ENCODE data around the gene PEX14. TPM values are rescaled to one million over a fixed set of nuclear protein-coding genes. Genes with fewer than 3 reads are reported as not detected.

Gene PEX14
- total RNA-seq, 5 donors from 2014 or later (not counting 1 experiment from before 2014, with no cell fraction given), result 22.3 to 24.5 (median 22.7) TPM

DNA sequence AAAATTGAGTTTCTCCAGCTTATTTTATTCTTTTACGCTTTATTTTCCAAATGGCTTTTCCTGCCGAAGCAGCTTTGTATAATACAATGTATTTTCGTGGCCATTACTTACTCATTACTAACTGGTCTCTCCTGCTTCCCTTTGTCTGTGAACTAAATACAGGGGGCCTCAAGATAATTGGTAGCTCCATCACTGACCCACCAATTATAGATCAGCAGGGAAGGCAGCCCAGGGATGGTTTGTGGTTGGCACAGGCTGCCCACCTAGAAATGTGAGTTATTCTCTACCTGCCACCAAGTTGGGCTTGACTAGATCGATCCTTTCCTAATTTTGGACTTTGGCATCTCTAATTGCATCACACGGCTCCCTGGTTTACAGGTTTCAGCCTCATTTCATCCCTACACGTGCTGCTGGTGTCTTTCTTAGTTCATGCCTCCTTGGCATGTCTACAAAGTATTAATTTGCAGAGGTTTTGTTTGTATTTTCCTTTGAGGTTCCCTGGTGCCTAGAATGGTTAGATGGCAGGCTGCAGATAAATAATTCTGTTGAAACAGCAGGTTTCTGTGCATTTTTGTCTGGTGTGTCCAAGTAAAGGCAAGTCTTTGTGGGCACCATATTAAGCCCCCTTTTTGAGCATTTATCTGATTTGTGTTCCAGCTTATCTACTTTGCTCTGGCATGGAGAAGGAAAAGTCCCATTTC, 35.2 kb downstream of the PEX14 start:
- Histone ChIP-seq H3K4me3 (ENCODE audit: control insufficient read depth in 1 of 2, extremely low read depth in 1 of 2, low read length in 1 of 2) (peak overlapping the region in 1 of 2 donors; percentile 35), H3K9me3 (no peaks in the 10 kb centered on the region), H3K36me3 (ENCODE audit: control insufficient read depth in 2 of 2, extremely low read depth in 1 of 2, insufficient read depth in 1 of 2, low read length in 1 of 2) (peaks cover 0 to 2% of the 10 kb centered on the region in 2 donors), H3K27me3 (replicated peaks in 1 of 2; ENCODE audit: control insufficient read depth in 2 of 2, extremely low read depth in 1 of 2, insufficient read depth in 2 of 2, low read length in 1 of 2) (no peaks in the 10 kb centered on the region), H3K4me1 (ENCODE audit: control insufficient read depth in 1 of 2, extremely low read depth in 1 of 2, insufficient read depth in 2 of 2, low read length in 2 of 2) (peaks cover 28 to 67% of the 10 kb centered on the region in 2 experiments), H3K27ac (ENCODE audit: low read length) (peak overlapping the region; percentile 94)
- ChIA-PET POLR2A (no interaction called here), CTCF (interaction anchor here in 1 of 2 donors (0.6 to 7.2 kb wide), 3 partner anchors 13 to 54 kb away, joined by 4 to 68 read pairs (median 6); no protein-coding TSS in a partner anchor)
- no peaks in the 10 kb centered on the region for H3K9me3 Mint-ChIP-seq
- WGBS (ENCODE audit: insufficient coverage), result 100% methylated on average over 1 of the region's 6 CpGs
- H3K36me3 Mint-ChIP-seq, result no peaks in the 10 kb centered on the region
- no peaks in the 10 kb centered on the region for H3K27me3 Mint-ChIP-seq
- H3K27ac Mint-ChIP-seq, result peak overlapping the region; percentile 92 to 93
- no peak for ATAC-seq (replicated peaks in 1 of 4)
- no peak for DNase-seq
- peak overlapping the region; percentile 66 to 71 (median 68) for H3K4me3 Mint-ChIP-seq
- H3K4me1 Mint-ChIP-seq, result peaks cover 69 to 76% (median 70%) of the 10 kb centered on the region in 3 donors

DNA sequence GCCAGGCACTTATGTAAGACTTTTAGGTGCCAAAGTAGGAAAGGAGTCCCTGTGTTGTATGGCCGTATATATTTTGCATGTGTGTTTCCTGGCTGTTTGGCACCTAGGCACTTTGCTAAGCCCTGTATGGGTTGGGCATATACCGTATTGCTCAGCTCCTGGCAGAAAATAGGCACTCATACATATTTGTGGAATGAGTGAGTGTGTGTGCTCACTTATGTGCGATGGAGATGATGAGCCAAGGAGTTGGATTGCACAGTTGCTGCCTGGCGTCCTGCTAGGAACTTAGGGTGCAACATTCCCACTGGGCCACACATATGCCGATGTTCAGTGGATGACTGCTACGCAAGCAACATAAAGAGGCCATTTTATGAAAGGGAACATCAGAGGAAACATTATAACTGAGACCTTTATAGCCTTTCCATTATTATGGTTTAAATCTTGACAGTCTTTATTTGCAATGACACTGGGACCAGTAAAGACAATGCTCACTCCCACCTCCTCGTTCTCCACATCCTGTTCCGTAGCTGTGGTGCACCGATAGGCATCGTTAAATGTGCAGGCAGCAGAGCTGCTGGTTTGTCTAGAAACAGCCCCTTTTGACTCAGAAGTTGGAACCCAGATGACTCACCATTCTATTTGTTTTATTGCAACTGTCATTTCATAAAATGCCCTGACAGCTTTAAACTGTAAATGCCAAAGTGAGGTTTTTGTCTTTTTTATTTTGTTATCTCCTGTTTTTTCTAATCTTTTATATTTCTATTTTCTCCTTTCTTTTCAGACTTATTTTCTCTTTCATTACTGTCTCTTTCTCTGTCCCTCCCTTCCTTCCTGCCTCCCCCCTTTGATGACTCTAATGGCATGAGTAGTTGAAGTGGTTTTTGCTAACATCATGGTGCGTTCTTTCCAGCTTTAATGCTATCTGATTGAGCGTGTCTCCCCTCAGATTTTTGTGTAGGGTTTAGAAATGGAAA, 36.1 kb downstream of the PEX14 start:
- DNase-seq (peak; percentile 43 to 84 (median 71)), ATAC-seq (replicated peaks in 1 of 4) (peak; percentile 93 to 98 (median 96))
- ChIA-PET POLR2A (interaction anchor here in 1 of 2 donors (0.6 to 1.1 kb wide), 3 partner anchors 11 to 495 kb away, joined by 3 to 14 read pairs (median 4); no protein-coding TSS in a partner anchor), CTCF (interaction anchor here in 1 of 2 donors (0.6 to 7.2 kb wide), 7 partner anchors 12 to 301 kb away, joined by 3 to 68 read pairs (median 5); no protein-coding TSS in a partner anchor)
- no peaks in the 10 kb centered on the region for H3K27me3 Mint-ChIP-seq
- Histone ChIP-seq H3K27me3 (replicated peaks in 1 of 2; ENCODE audit: control insufficient read depth in 2 of 2, extremely low read depth in 1 of 2, insufficient read depth in 2 of 2, low read length in 1 of 2) (no peaks in the 10 kb centered on the region), H3K4me1 (ENCODE audit: control insufficient read depth in 1 of 2, extremely low read depth in 1 of 2, insufficient read depth in 2 of 2, low read length in 2 of 2) (peaks cover 31 to 75% of the 10 kb centered on the region in 2 experiments), H3K36me3 (ENCODE audit: control insufficient read depth in 2 of 2, extremely low read depth in 1 of 2, insufficient read depth in 1 of 2, low read length in 1 of 2) (peaks cover 0 to 2% of the 10 kb centered on the region in 2 donors), H3K9me3 (no peaks in the 10 kb centered on the region), H3K27ac (ENCODE audit: low read length) (peak overlapping the region; percentile 94), H3K4me3 (ENCODE audit: control insufficient read depth in 1 of 2, extremely low read depth in 1 of 2, low read length in 1 of 2) (peak overlapping the region; percentile 12 to 35)
- H3K9me3 Mint-ChIP-seq, result no peaks in the 10 kb centered on the region
- peak overlapping the region; percentile 66 to 71 (median 68) for H3K4me3 Mint-ChIP-seq
- 10% methylated on average over 4 of the region's 12 CpGs for WGBS (ENCODE audit: insufficient coverage)
- peak overlapping the region; percentile 92 to 93 for H3K27ac Mint-ChIP-seq
- H3K4me1 Mint-ChIP-seq, result peaks cover 75 to 83% (median 75%) of the 10 kb centered on the region in 3 donors
- H3K36me3 Mint-ChIP-seq, result no peaks in the 10 kb centered on the region

DNA sequence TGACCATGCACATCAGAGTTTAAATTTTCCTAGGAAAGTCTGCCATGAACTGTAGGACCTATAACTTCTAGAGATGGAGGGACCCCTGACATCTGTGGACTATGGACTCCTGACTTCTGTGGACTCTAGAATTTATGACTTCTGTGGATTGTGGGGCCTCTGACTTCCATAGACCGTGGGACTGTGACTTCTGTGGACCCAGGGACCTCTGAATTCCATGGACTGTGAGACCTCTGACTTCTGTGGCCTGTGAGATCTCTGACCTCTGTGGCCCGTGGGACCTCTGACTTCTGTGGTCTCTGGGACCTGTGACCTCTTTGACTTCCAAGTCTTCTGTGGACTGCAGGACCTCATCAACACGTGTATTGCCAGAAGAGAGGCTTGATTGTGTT, 36.7 kb downstream of the PEX14 start:
- Histone ChIP-seq H3K4me3 (ENCODE audit: control insufficient read depth in 1 of 2, extremely low read depth in 1 of 2, low read length in 1 of 2) (peak overlapping the region; percentile 12 to 35), H3K27ac (ENCODE audit: low read length) (peak overlapping the region; percentile 94), H3K27me3 (replicated peaks in 1 of 2; ENCODE audit: control insufficient read depth in 2 of 2, extremely low read depth in 1 of 2, insufficient read depth in 2 of 2, low read length in 1 of 2) (no peaks in the 10 kb centered on the region), H3K4me1 (ENCODE audit: control insufficient read depth in 1 of 2, extremely low read depth in 1 of 2, insufficient read depth in 2 of 2, low read length in 2 of 2) (peaks cover 35 to 82% of the 10 kb centered on the region in 2 experiments), H3K36me3 (ENCODE audit: control insufficient read depth in 2 of 2, extremely low read depth in 1 of 2, insufficient read depth in 1 of 2, low read length in 1 of 2) (peaks cover 0 to 2% of the 10 kb centered on the region in 2 donors), H3K9me3 (no peaks in the 10 kb centered on the region)
- DNase-seq (no peak), ATAC-seq (replicated peaks in 1 of 4) (no peak)
- Mint-ChIP-seq H3K27me3 (no peaks in the 10 kb centered on the region), H3K9me3 (no peaks in the 10 kb centered on the region), H3K4me1 (peaks cover 78 to 88% (median 80%) of the 10 kb centered on the region in 3 donors), H3K4me3 (peak overlapping the region; percentile 66 to 71 (median 68)), H3K27ac (peak overlapping the region; percentile 92 to 93), H3K36me3 (no peaks in the 10 kb centered on the region)
- ChIA-PET POLR2A (interaction anchor here in 1 of 2 donors (0.7 to 1.1 kb wide), 2 partner anchors 12 to 394 kb away, joined by 3 to 4 read pairs; no protein-coding TSS in a partner anchor), CTCF (interaction anchor here in 1 of 2 donors (0.8 to 7.2 kb wide), 5 partner anchors 11 to 302 kb away, joined by 3 to 68 read pairs (median 5); no protein-coding TSS in a partner anchor)
- WGBS (ENCODE audit: insufficient coverage), result 17% methylated on average over 3 of the region's 3 CpGs

DNA sequence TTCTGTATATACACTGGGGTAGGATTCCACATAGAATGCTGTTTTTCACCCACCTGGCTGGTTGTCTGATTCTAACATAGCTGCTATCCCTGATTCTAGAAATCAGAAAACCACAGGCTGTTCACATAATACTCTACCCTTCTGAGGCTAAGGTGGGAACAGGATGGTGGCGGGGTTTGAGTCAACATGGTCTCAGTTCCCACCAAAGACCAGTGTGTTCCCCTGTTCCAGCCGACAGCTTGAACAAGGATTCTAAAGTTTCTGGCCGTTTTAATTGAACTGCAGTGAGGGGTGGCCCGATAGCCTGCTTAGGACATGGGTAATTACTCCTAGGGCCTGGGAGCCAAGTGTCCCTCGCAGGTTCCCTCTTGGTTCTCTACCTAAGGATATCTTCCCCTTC, 38.4 kb downstream of the PEX14 start:
- no peak for ATAC-seq (replicated peaks in 1 of 4)
- H3K4me3 ChIP-seq (ENCODE audit: control insufficient read depth in 1 of 2, extremely low read depth in 1 of 2, low read length in 1 of 2), result no peak overlapping the region
- POLR2A ChIA-PET, result no interaction called here

DNA sequence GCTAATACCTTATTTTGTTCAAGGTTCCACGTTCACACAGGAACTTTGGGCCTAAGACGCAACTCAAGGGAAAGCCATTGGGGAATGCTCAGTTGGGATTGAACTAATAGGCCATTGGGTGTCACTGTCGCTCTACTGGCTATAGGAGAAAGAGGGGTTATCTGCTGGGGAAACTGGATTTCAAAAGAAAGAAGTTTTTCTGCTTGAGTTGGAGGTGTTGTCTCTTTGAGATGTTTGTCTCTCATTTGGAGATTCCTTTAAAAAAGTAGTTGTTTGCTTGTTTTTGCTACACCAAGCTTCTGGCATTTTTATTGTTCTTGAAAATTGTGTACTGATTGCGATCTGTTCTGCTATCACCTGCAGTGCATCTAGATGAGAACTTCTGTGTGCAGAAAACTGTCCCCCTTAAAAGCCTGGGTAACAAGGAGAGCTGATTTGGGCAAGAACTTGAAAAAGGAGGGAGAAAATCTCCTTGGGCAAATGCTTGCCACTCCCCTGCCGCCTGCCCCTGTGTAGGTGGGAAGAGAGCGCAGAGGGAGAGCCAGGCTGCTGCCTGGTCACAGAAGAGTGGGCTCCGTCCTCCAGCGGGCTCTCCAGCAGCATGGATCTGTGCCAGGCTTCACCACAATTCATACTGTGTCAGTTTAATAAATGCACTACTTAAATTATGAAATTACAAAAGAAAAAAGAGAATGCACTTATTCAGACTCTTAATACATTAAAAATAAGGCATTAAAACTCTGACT, 39.9 kb downstream of the PEX14 start:
- no peaks in the 10 kb centered on the region for H3K27me3 ChIP-seq (replicated peaks in 1 of 2; ENCODE audit: control insufficient read depth in 2 of 2, extremely low read depth in 1 of 2, insufficient read depth in 2 of 2, low read length in 1 of 2)
- DNase-seq (peak in 1 of 35 experiments; percentile 52), ATAC-seq (replicated peaks in 1 of 4) (no peak)
- H3K4me1 Mint-ChIP-seq, result peaks cover 84 to 91% (median 85%) of the 10 kb centered on the region in 3 donors
- WGBS (ENCODE audit: insufficient coverage), result 100% methylated on average over 2 of the region's 8 CpGs
- no peaks in the 10 kb centered on the region for H3K27me3 Mint-ChIP-seq
- POLR2A ChIA-PET, result no interaction called here
- CTCF ChIA-PET, result interaction anchor here in 1 of 2 donors (0.9 to 1.0 kb wide), 2 partner anchors 163 to 422 kb away, joined by 3 to 6 read pairs; no protein-coding TSS in a partner anchor
- peak overlapping the region; percentile 92 to 93 for H3K27ac Mint-ChIP-seq
- H3K4me1 ChIP-seq (ENCODE audit: control insufficient read depth in 1 of 2, extremely low read depth in 1 of 2, insufficient read depth in 2 of 2, low read length in 2 of 2), result peaks cover 32 to 70% of the 10 kb centered on the region in 2 experiments
- no peak overlapping the region for H3K4me3 ChIP-seq (ENCODE audit: control insufficient read depth in 1 of 2, extremely low read depth in 1 of 2, low read length in 1 of 2)
- peaks cover 0 to 2% of the 10 kb centered on the region in 2 donors for H3K36me3 ChIP-seq (ENCODE audit: control insufficient read depth in 2 of 2, extremely low read depth in 1 of 2, insufficient read depth in 1 of 2, low read length in 1 of 2)
- peak overlapping the region; percentile 38 for H3K27ac ChIP-seq (ENCODE audit: low read length)
- H3K36me3 Mint-ChIP-seq, result peaks cover 13% of the 10 kb centered on the region
- H3K9me3 Mint-ChIP-seq, result no peaks in the 10 kb centered on the region
- H3K4me3 Mint-ChIP-seq, result peak overlapping the region in 1 of 3 donors; percentile 19
- H3K9me3 ChIP-seq, result no peaks in the 10 kb centered on the region

More for the DNA sequence above, 38.4 kb downstream of the PEX14 start:
- Mint-ChIP-seq H3K27ac (peak overlapping the region; percentile 92 to 93), H3K4me3 (peak overlapping the region in 1 of 3 donors; percentile 51), H3K36me3 (peaks cover 5% of the 10 kb centered on the region), H3K4me1 (peaks cover 82 to 92% (median 83%) of the 10 kb centered on the region in 3 donors), H3K27me3 (no peaks in the 10 kb centered on the region), H3K9me3 (no peaks in the 10 kb centered on the region)
- Histone ChIP-seq H3K27ac (ENCODE audit: low read length) (peak overlapping the region; percentile 94), H3K27me3 (replicated peaks in 1 of 2; ENCODE audit: control insufficient read depth in 2 of 2, extremely low read depth in 1 of 2, insufficient read depth in 2 of 2, low read length in 1 of 2) (no peaks in the 10 kb centered on the region), H3K36me3 (ENCODE audit: control insufficient read depth in 2 of 2, extremely low read depth in 1 of 2, insufficient read depth in 1 of 2, low read length in 1 of 2) (peaks cover 0 to 2% of the 10 kb centered on the region in 2 donors), H3K9me3 (no peaks in the 10 kb centered on the region), H3K4me1 (ENCODE audit: control insufficient read depth in 1 of 2, extremely low read depth in 1 of 2, insufficient read depth in 2 of 2, low read length in 2 of 2) (peaks cover 35 to 80% of the 10 kb centered on the region in 2 experiments)
- DNase-seq, result no peak
- 67% methylated on average over 3 of the region's 5 CpGs for WGBS (ENCODE audit: insufficient coverage)
- CTCF ChIA-PET, result interaction anchor here in 1 of 2 donors (0.7 to 7.2 kb wide), 2 partner anchors 17 to 1951 kb away, joined by 3 to 68 read pairs; no protein-coding TSS in a partner anchor

All from T-cell (primary cell).